ENCODE measurements around the gene B9D1. TPM values are rescaled to one million over a fixed set of nuclear protein-coding genes. Genes with fewer than 3 reads are reported as not detected.
A peak's percentile ranks its signal among the peaks of the same experiment; 100 is the strongest.

B9D1 gene
- total RNA-seq, 2 donors from 2014 or later: 4.5 to 7.5 TPM

GRCh38 chr17:19310151-19310550 is 52.4 kb downstream of the B9D1 start:
- Mint-ChIP-seq H3K27ac (no peak overlapping the region), H3K9me3 (no peaks in the 10 kb centered on the region), H3K36me3 (peaks cover 0 to 5% of the 10 kb centered on the region in 2 donors)
- ATAC-seq: no peak
- DNase-seq (ENCODE audit: low spot score in 2 of 2): no peak

- H3K9me3 Mint-ChIP-seq: no peaks in the 10 kb centered on the region
- ATAC-seq (no peak), DNase-seq (ENCODE audit: low spot score in 2 of 2) (no peak)
- peaks cover 0 to 5% of the 10 kb centered on the region in 2 donors for H3K36me3 Mint-ChIP-seq
- H3K27ac Mint-ChIP-seq: peak overlapping the region in 1 of 2 donors; percentile 53
Observed at GRCh38 chr17:19309701-19310100, 52.8 kb downstream of the B9D1 start.

- ATAC-seq (no peak), DNase-seq (ENCODE audit: low spot score in 2 of 2) (no peak)
- no peaks in the 10 kb centered on the region for H3K9me3 Mint-ChIP-seq
- H3K36me3 Mint-ChIP-seq: peaks cover 0 to 5% of the 10 kb centered on the region in 2 donors
- no peak overlapping the region for H3K27ac Mint-ChIP-seq
Observed at GRCh38 chr17:19308398-19308797, 54.1 kb downstream of the B9D1 start.

- Mint-ChIP-seq H3K36me3 (peaks cover 0 to 5% of the 10 kb centered on the region in 2 donors), H3K27ac (no peak overlapping the region), H3K9me3 (no peaks in the 10 kb centered on the region)
- no peak for ATAC-seq
- DNase-seq (ENCODE audit: low spot score in 2 of 2): no peak
Observed at GRCh38 chr17:19307521-19307920, 55.0 kb downstream of the B9D1 start.

GRCh38 chr17:19306160-19307111 is 56.1 kb downstream of the B9D1 start:
- DNase-seq (ENCODE audit: low spot score in 2 of 2) (peak in 1 of 2 donors; percentile 11), ATAC-seq (peak; percentile 96 to 98)
- H3K9me3 Mint-ChIP-seq: no peaks in the 10 kb centered on the region
- peaks cover 0 to 5% of the 10 kb centered on the region in 2 donors for H3K36me3 Mint-ChIP-seq
- no peak overlapping the region for H3K27ac Mint-ChIP-seq

- ATAC-seq: no peak
- Mint-ChIP-seq H3K36me3 (peaks cover 0 to 5% of the 10 kb centered on the region in 2 donors), H3K9me3 (no peaks in the 10 kb centered on the region), H3K27ac (no peak overlapping the region)
- DNase-seq (ENCODE audit: low spot score in 2 of 2): no peak
Observed at GRCh38 chr17:19305761-19306159, 56.8 kb downstream of the B9D1 start.

GRCh38 chr17:19305256-19305655 is 57.3 kb downstream of the B9D1 start:
- DNase-seq (ENCODE audit: low spot score in 2 of 2) (no peak), ATAC-seq (no peak)
- no peaks in the 10 kb centered on the region for H3K9me3 Mint-ChIP-seq
- no peak overlapping the region for H3K27ac Mint-ChIP-seq
- H3K36me3 Mint-ChIP-seq: peaks cover 0 to 5% of the 10 kb centered on the region in 2 donors

- H3K27ac Mint-ChIP-seq: no peak overlapping the region
- peaks cover 0 to 2% of the 10 kb centered on the region in 2 donors for H3K36me3 Mint-ChIP-seq
- no peak for DNase-seq (ENCODE audit: low spot score in 2 of 2)
- no peaks in the 10 kb centered on the region for H3K9me3 Mint-ChIP-seq
- ATAC-seq: no peak
Observed at GRCh38 chr17:19304751-19305150, 57.8 kb downstream of the B9D1 start.

- Mint-ChIP-seq H3K36me3 (no peaks in the 10 kb centered on the region), H3K9me3 (no peaks in the 10 kb centered on the region), H3K27ac (no peak overlapping the region)
- DNase-seq (ENCODE audit: low spot score in 2 of 2) (no peak), ATAC-seq (no peak)
Observed at GRCh38 chr17:19304209-19304608, 58.3 kb downstream of the B9D1 start.

GRCh38 chr17:19303367-19303776 is 59.2 kb downstream of the B9D1 start:
- no peaks in the 10 kb centered on the region for H3K36me3 Mint-ChIP-seq
- H3K9me3 Mint-ChIP-seq: no peaks in the 10 kb centered on the region
- H3K27ac Mint-ChIP-seq: no peak overlapping the region
- DNase-seq (ENCODE audit: low spot score in 2 of 2): no peak
- ATAC-seq: no peak

GRCh38 chr17:19302791-19303331 is 59.7 kb downstream of the B9D1 start:
- H3K27ac Mint-ChIP-seq: no peak overlapping the region
- no peaks in the 10 kb centered on the region for H3K36me3 Mint-ChIP-seq
- DNase-seq (ENCODE audit: low spot score in 2 of 2) (no peak), ATAC-seq (no peak)
- H3K9me3 Mint-ChIP-seq: no peaks in the 10 kb centered on the region

- no peaks in the 10 kb centered on the region for H3K36me3 Mint-ChIP-seq
- DNase-seq (ENCODE audit: low spot score in 2 of 2) (no peak), ATAC-seq (no peak)
- H3K27ac Mint-ChIP-seq: no peak overlapping the region
- H3K9me3 Mint-ChIP-seq: no peaks in the 10 kb centered on the region
Observed at GRCh38 chr17:19301973-19302372, 60.5 kb downstream of the B9D1 start.

- H3K36me3 Mint-ChIP-seq: no peaks in the 10 kb centered on the region
Observed at GRCh38 chr17:19301274-19301951, 61.1 kb downstream of the B9D1 start.

GRCh38 chr17:19299866-19300265 is 62.7 kb downstream of the B9D1 start:
- H3K9me3 Mint-ChIP-seq: no peaks in the 10 kb centered on the region
- no peak for DNase-seq (ENCODE audit: low spot score in 2 of 2)
- no peak overlapping the region for H3K27ac Mint-ChIP-seq
- H3K36me3 Mint-ChIP-seq: no peaks in the 10 kb centered on the region
- ATAC-seq: no peak

More at GRCh38 chr17:19301274-19301951, 61.1 kb downstream of the B9D1 start:
- DNase-seq (ENCODE audit: low spot score in 2 of 2) (no peak), ATAC-seq (no peak)
- Mint-ChIP-seq H3K27ac (peak overlapping the region in 1 of 2 donors; percentile 34), H3K9me3 (no peaks in the 10 kb centered on the region)

GRCh38 chr17:19299214-19299747 is 63.2 kb downstream of the B9D1 start:
- Mint-ChIP-seq H3K27ac (no peak overlapping the region), H3K36me3 (no peaks in the 10 kb centered on the region), H3K9me3 (no peaks in the 10 kb centered on the region)
- ATAC-seq (no peak), DNase-seq (ENCODE audit: low spot score in 2 of 2) (no peak)

GRCh38 chr17:19298569-19299213 is 63.8 kb downstream of the B9D1 start:
- ATAC-seq (no peak), DNase-seq (ENCODE audit: low spot score in 2 of 2) (no peak)
- H3K36me3 Mint-ChIP-seq: no peaks in the 10 kb centered on the region
- no peak overlapping the region for H3K27ac Mint-ChIP-seq
- H3K9me3 Mint-ChIP-seq: no peaks in the 10 kb centered on the region
